Muscle of leg (tissue), 11 donors: ENCODE data around the gene DMPK. TPM values are rescaled to one million over a fixed set of nuclear protein-coding genes. Genes with fewer than 3 reads are reported as not detected.

Experiments
- DNase-seq: peaks from one replicate; pipeline ENCODE4 v3.0.0; 2013
- H3K27ac ChIP-seq: one replicate; pipeline ENCODE4 v1.5.1; 2013; ENCODE audit warnings: mild to moderate bottlenecking, low read length, control low read depth
- H3K27me3 ChIP-seq: one replicate; pipeline ENCODE4 v1.6.1; 2013; ENCODE audit warnings: low read length; ENCODE audit not compliant: control insufficient read depth, insufficient read depth
- H3K36me3 ChIP-seq: one replicate; pipeline ENCODE4 v1.6.1; 2013; ENCODE audit warnings: low read length; ENCODE audit not compliant: control insufficient read depth, insufficient read depth
- H3K4me1 ChIP-seq: one replicate; pipeline ENCODE4 v1.6.1; 2013; ENCODE audit warnings: low read length; ENCODE audit not compliant: control insufficient read depth, insufficient read depth
- H3K4me3 ChIP-seq: one replicate; pipeline ENCODE4 v1.5.1; 2013; ENCODE audit warnings: low read length, control low read depth
- H3K9me3 ChIP-seq: replicated peaks from 2 replicates; pipeline ENCODE4 v1.6.1; 2013; ENCODE audit warnings: low read depth, low read length; ENCODE audit not compliant: control insufficient read depth
- WGBS: methylation state at CpG from one replicate; pipeline ENCODE4 v1.1.5; 2013; ENCODE audit warnings: missing lambda C conversion rate; ENCODE audit not compliant: insufficient coverage; 5-methylcytosine and 5-hydroxymethylcytosine counted together
- polyA plus RNA-seq, 8 donors: library from polyadenylated mRNA; unstranded; fragments of 120-200 nt; gene quantifications; one replicate each; pipeline versions ENCODE4 v1.2.1 to v1.2.3, GENCODE V29; 2013; ENCODE audit warnings: inconsistent platforms in 1 of 8, low replicate concordance in 1 of 8; ENCODE audit not compliant: insufficient read length in 8 of 8, insufficient read depth in 1 of 8
- total RNA-seq: library from RNA; stranded (reverse); fragments of 120-200 nt; gene quantifications from one replicate; pipeline ENCODE4 v1.2.4, GENCODE V29; 2013

Gene DMPK
- total and polyA plus RNA-seq, 9 donors, result 158 to 390 (median 318) TPM

GRCh38 chr19:45769821-45770191 is 12.5 kb downstream of the DMPK start:
- peak overlapping the region; percentile 58 for H3K4me3 ChIP-seq
- H3K36me3 ChIP-seq, result peaks cover 44% of the 10 kb centered on the region
- peaks cover 2% of the 10 kb centered on the region for H3K27me3 ChIP-seq
- peaks cover 65% of the 10 kb centered on the region for H3K4me1 ChIP-seq
- H3K9me3 ChIP-seq, result no peaks in the 10 kb centered on the region
- peak overlapping the region; percentile 100 for H3K27ac ChIP-seq
- WGBS, result under 1% methylated on average over 28 of the region's 28 CpGs
- peak; percentile 77 for DNase-seq

GRCh38 chr19:45768984-45769782 is 13.1 kb downstream of the DMPK start, which contains the start of gene SIX5:
Gene SIX5, minus strand, starts transcription at chr19:45769252. Its CDS starts 408 bp downstream, at chr19:45768844.
- Histone ChIP-seq H3K27ac (peak within 1 kb of the TSS; percentile 100), H3K9me3 (no peaks in the 10 kb centered on the region), H3K4me3 (peak within 1 kb of the TSS; percentile 89), H3K27me3 (peaks cover 2% of the 10 kb centered on the region), H3K36me3 (peaks cover 38% of the 10 kb centered on the region), H3K4me1 (peaks cover 71% of the 10 kb centered on the region)
- under 1% methylated on average over 63 of the region's 70 CpGs for whole genome bisulfite sequencing
- peak; percentile 99 for DNase-seq

GRCh38 chr19:45768655-45768983 is 13.7 kb downstream of the DMPK start:
- Histone ChIP-seq H3K36me3 (peaks cover 38% of the 10 kb centered on the region), H3K27me3 (peaks cover 2% of the 10 kb centered on the region), H3K27ac (peak overlapping the region; percentile 100), H3K4me3 (peak overlapping the region; percentile 89), H3K9me3 (no peaks in the 10 kb centered on the region), H3K4me1 (peaks cover 75% of the 10 kb centered on the region)
- 0% methylated on average over 32 of the region's 33 CpGs for WGBS
- DNase-seq, result no peak

- H3K27me3 ChIP-seq, result peaks cover 2% of the 10 kb centered on the region
- peak overlapping the region; percentile 98 for H3K27ac ChIP-seq
- under 1% methylated on average over 98 of the region's 102 CpGs for WGBS
- peak overlapping the region; percentile 89 for H3K4me3 ChIP-seq
- peaks cover 75% of the 10 kb centered on the region for H3K4me1 ChIP-seq
- H3K9me3 ChIP-seq, result no peaks in the 10 kb centered on the region
- DNase-seq, result peak; percentile 89
- peaks cover 35% of the 10 kb centered on the region for H3K36me3 ChIP-seq
These were observed 14.2 kb downstream of the DMPK start for GRCh38 chr19:45767881-45768654.

- Histone ChIP-seq H3K27me3 (peaks cover 2% of the 10 kb centered on the region), H3K36me3 (peaks cover 28% of the 10 kb centered on the region), H3K4me1 (peaks cover 71% of the 10 kb centered on the region), H3K9me3 (no peaks in the 10 kb centered on the region), H3K4me3 (peak overlapping the region; percentile 89), H3K27ac (peak overlapping the region; percentile 98)
- DNase-seq, result peak; percentile 93
- WGBS, result 2% methylated on average over 27 of the region's 31 CpGs
These were observed 14.8 kb downstream of the DMPK start for GRCh38 chr19:45767410-45767880.

- 13% methylated on average over 21 of the region's 24 CpGs for WGBS
- DNase-seq, result no peak
- Histone ChIP-seq H3K27me3 (peaks cover 2% of the 10 kb centered on the region), H3K4me1 (peaks cover 66% of the 10 kb centered on the region), H3K27ac (peak overlapping the region; percentile 98), H3K9me3 (no peaks in the 10 kb centered on the region), H3K36me3 (peaks cover 23% of the 10 kb centered on the region), H3K4me3 (peak overlapping the region; percentile 89)
These were observed 15.4 kb downstream of the DMPK start for GRCh38 chr19:45766869-45767346.

- Histone ChIP-seq H3K9me3 (no peaks in the 10 kb centered on the region), H3K36me3 (peaks cover 18% of the 10 kb centered on the region), H3K4me1 (peaks cover 61% of the 10 kb centered on the region), H3K27me3 (peaks cover 5% of the 10 kb centered on the region), H3K4me3 (peak overlapping the region; percentile 89), H3K27ac (peak overlapping the region; percentile 98)
- no peak for DNase-seq
- 40% methylated on average over 17 of the region's 17 CpGs for WGBS
These were observed 15.9 kb downstream of the DMPK start for GRCh38 chr19:45766296-45766868.

GRCh38 chr19:45765702-45766295 is 16.5 kb downstream of the DMPK start:
- Histone ChIP-seq H3K9me3 (no peaks in the 10 kb centered on the region), H3K4me3 (no peak overlapping the region), H3K36me3 (peaks cover 13% of the 10 kb centered on the region), H3K27ac (peak overlapping the region; percentile 98), H3K27me3 (peaks cover 6% of the 10 kb centered on the region), H3K4me1 (peaks cover 55% of the 10 kb centered on the region)
- 45% methylated on average over 18 of the region's 23 CpGs for WGBS
- no peak for DNase-seq

GRCh38 chr19:45764945-45765701 is 17.2 kb downstream of the DMPK start:
- Histone ChIP-seq H3K9me3 (no peaks in the 10 kb centered on the region), H3K27ac (peak overlapping the region; percentile 98), H3K4me3 (no peak overlapping the region), H3K27me3 (peaks cover 6% of the 10 kb centered on the region), H3K4me1 (peaks cover 51% of the 10 kb centered on the region), H3K36me3 (peaks cover 13% of the 10 kb centered on the region)
- DNase-seq, result peak; percentile 60
- 35% methylated on average over 14 of the region's 21 CpGs for WGBS
